Thymus (tissue), 11 donors: Measurements from ENCODE around the gene AK3. TPM values are rescaled to one million over a fixed set of nuclear protein-coding genes. Genes with fewer than 3 reads are reported as not detected.

Experiments used
- DNase-seq, 9 donors: peaks; one replicate each; pipeline ENCODE4 v3.0.0-alpha.2; 2013; ENCODE audit warnings: low spot score in 9 of 9, low read depth in 6 of 9, missing footprints in 1 of 9
- H3K27ac ChIP-seq, 2 donors: one replicate each; pipeline ENCODE4 v1.5.1; 2013; ENCODE audit warnings: control low read depth in 1 of 2, low read depth in 1 of 2, low read length in 1 of 2, mild to moderate bottlenecking in 1 of 2, moderate library complexity in 1 of 2
- H3K27me3 ChIP-seq, 2 donors: one replicate each; pipeline ENCODE4 v1.5.1; 2013; ENCODE audit warnings: low read length in 1 of 2; ENCODE audit not compliant: control insufficient read depth in 2 of 2, insufficient read depth in 1 of 2
- H3K36me3 ChIP-seq, 2 donors: one replicate each; pipeline ENCODE4 v1.5.1; 2013; ENCODE audit warnings: low read length in 1 of 2, mild to moderate bottlenecking in 1 of 2, moderate library complexity in 1 of 2; ENCODE audit not compliant: control insufficient read depth in 2 of 2, insufficient read depth in 2 of 2
- H3K4me1 ChIP-seq, 2 donors: one replicate each; pipeline ENCODE4 v1.5.1; 2013; ENCODE audit warnings: low read length in 2 of 2; ENCODE audit not compliant: control insufficient read depth in 2 of 2, insufficient read depth in 2 of 2
- H3K4me3 ChIP-seq, 2 donors: one replicate each; pipeline ENCODE4 v1.5.1; 2013; ENCODE audit warnings: low read length in 2 of 2, control low read depth in 1 of 2, mild to moderate bottlenecking in 1 of 2
- H3K9me3 ChIP-seq, 2 donors: one replicate each; pipeline ENCODE4 v1.5.1; 2013; ENCODE audit warnings: low read length in 1 of 2, mild to moderate bottlenecking in 1 of 2; ENCODE audit not compliant: control insufficient read depth in 2 of 2, insufficient read depth in 1 of 2
- WGBS: extraction: QIAGEN DNeasy Blood & Tissue Kit; methylation state at CpG from one replicate; pipeline ENCODE4 v1.1.7; 2013; 5-methylcytosine and 5-hydroxymethylcytosine counted together
- polyA plus RNA-seq: library from polyadenylated mRNA; stranded (reverse); fragments of 200-250 nt; gene quantifications from one replicate; pipeline ENCODE4 v1.2.3, GENCODE V29; 2013
- total RNA-seq: library from RNA; stranded (reverse); fragments of 120-200 nt; gene quantifications from one replicate; pipeline ENCODE4 v1.2.4, GENCODE V29; 2013
- donor health status: healthy.

Gene AK3
- total and polyA plus RNA-seq, 2 donors, result 25.1 to 85.7 TPM

DNA sequence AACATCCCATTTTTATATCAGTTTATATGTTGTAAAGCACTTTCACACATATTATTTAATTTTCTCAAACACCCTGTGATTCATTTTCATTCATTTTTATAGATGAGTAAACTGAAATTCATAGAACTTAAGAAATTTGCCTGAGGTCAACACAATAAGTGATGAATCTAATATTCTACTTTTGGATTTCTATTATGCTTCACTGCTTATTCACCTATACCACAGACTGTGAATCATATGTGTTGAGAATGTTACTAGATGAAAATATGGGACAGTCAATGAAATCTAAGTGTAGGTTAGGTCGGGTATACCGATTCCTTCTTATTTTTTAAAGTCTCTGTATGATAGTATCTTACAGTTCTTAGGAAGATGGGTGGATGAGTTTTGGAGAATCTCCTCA is 36.9 kb downstream of the AK3 start:
- Histone ChIP-seq H3K27ac (no peak overlapping the region), H3K9me3 (no peaks in the 10 kb centered on the region), H3K4me3 (no peak overlapping the region), H3K4me1 (no peaks in the 10 kb centered on the region), H3K27me3 (no peaks in the 10 kb centered on the region), H3K36me3 (peaks cover 0 to 46% of the 10 kb centered on the region in 2 donors)
- 98% methylated on average over 2 of the region's 2 CpGs for WGBS
- no peak for DNase-seq

DNA sequence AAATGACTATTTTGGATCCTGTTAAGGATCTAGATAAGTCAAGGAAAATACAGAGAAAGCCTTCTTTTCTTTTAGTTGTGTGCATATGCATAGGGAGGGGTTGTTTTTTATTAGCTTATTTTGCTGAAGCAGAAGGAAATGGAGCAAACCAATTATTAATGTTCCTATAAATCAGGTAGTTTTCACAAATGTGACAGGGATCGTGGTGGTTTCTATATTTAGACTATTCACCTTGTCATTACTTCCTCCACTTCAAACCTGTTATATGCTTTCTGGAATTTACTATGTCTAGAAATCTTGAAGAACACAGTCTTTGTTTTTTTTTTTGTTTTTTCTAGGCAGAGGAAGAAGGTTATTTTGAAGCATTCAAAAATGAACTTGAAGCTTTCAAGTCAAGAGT is 39.5 kb downstream of the AK3 start:
- Histone ChIP-seq H3K4me1 (no peaks in the 10 kb centered on the region), H3K27me3 (no peaks in the 10 kb centered on the region), H3K27ac (no peak overlapping the region), H3K36me3 (peaks cover 0 to 56% of the 10 kb centered on the region in 2 donors), H3K9me3 (no peaks in the 10 kb centered on the region), H3K4me3 (no peak overlapping the region)
- DNase-seq, result no peak
- WGBS, result 66% methylated on average over 1 of the region's 1 CpG

DNA sequence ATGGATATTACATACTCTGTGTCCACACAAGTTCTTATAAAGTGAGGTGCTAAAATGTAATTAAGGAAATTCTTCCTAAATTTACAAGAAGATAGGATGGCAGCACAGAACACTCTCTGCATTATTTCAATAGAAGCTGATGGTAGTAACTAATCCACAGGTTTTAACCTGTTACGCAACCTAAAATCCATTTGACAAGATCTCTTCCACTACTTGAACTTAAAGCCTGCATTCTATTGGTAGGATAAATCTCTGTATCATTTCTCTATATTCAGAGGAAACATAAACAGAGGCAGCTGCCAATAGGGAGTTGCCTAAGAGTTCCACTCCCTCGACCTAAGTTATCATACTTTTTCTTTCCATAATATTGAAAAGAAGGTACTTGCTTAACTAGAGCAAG is 40.1 kb downstream of the AK3 start:
- Histone ChIP-seq H3K4me3 (no peak overlapping the region), H3K4me1 (no peaks in the 10 kb centered on the region), H3K27me3 (no peaks in the 10 kb centered on the region), H3K27ac (no peak overlapping the region), H3K36me3 (peaks cover 0 to 50% of the 10 kb centered on the region in 2 donors), H3K9me3 (no peaks in the 10 kb centered on the region)
- no peak for DNase-seq
- 97% methylated on average over 2 of the region's 2 CpGs for WGBS

DNA sequence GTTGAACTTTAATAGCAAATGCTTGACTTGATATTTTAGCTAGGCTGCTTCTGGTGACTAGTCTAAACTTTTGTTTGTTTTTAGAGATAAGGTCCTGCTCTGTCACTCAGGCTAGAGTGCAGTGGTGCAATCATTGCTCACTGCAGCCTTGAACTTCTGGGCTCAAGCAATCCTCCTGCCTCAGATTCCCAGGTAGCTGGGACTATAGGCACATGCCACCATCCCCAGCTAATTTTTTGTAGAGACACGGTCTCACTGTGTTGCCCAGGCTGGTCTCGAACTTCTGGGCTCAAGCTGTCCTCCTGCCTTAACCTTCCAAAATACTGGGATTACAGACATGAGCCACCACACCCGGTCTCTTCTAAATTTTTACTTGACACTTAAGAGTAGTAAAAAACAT is 40.9 kb downstream of the AK3 start:
- Histone ChIP-seq H3K9me3 (no peaks in the 10 kb centered on the region), H3K27ac (no peak overlapping the region), H3K36me3 (peaks cover 4 to 47% of the 10 kb centered on the region in 2 donors), H3K4me3 (no peak overlapping the region), H3K27me3 (no peaks in the 10 kb centered on the region), H3K4me1 (no peaks in the 10 kb centered on the region)
- no peak for DNase-seq
- WGBS, result 96% methylated on average over 3 of the region's 3 CpGs

DNA sequence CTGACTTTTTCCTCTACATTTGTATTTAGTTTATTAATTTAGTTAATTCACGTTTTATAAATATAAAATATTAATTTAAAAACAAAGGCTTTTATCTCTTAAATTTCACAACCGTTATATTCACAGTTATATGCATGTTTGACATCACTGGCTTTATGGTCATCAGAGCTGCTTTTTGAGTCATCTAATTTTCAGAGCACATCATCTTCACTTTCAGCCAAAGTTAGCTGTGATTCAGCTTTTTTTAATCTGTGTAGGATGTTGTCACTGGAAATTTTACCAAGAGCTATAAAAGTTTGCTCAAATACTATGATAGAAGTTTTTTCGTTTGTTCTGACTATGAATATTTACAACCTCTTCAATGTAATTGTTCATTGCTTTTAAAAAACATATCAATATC is 49.2 kb downstream of the AK3 start:
- Histone ChIP-seq H3K9me3 (no peaks in the 10 kb centered on the region), H3K27me3 (no peaks in the 10 kb centered on the region), H3K27ac (no peak overlapping the region), H3K4me3 (no peak overlapping the region), H3K36me3 (peaks cover 22 to 32% of the 10 kb centered on the region in 2 donors), H3K4me1 (no peaks in the 10 kb centered on the region)
- no peak for DNase-seq
- 97% methylated on average over 3 of the region's 3 CpGs for WGBS

DNA sequence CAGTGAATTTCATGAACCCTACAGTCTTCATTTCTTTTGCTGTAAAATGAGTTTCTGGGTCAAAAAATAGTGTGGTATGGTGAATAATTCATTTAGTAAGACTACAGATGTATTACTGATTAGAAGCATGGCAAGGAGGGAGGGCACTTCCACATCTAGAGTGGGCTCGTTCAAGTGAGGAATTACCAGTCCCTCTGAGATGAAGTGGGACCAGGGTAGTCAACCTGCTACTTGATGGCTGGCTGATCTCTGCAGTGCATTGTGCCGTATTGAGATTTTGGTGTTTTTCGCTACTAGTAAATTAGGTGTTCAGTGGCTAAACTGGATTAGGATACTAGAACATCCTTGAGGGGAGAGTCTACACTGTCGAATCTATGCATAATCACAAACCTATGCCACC is 50.9 kb downstream of the AK3 start:
- no peaks in the 10 kb centered on the region for H3K27me3 ChIP-seq
- WGBS, result 96% methylated on average over 4 of the region's 4 CpGs
- DNase-seq, result no peak
- no peak overlapping the region for H3K4me3 ChIP-seq
- peaks cover 23 to 39% of the 10 kb centered on the region in 2 donors for H3K36me3 ChIP-seq
- no peak overlapping the region for H3K27ac ChIP-seq
- H3K9me3 ChIP-seq, result no peaks in the 10 kb centered on the region
- H3K4me1 ChIP-seq, result no peaks in the 10 kb centered on the region

DNA sequence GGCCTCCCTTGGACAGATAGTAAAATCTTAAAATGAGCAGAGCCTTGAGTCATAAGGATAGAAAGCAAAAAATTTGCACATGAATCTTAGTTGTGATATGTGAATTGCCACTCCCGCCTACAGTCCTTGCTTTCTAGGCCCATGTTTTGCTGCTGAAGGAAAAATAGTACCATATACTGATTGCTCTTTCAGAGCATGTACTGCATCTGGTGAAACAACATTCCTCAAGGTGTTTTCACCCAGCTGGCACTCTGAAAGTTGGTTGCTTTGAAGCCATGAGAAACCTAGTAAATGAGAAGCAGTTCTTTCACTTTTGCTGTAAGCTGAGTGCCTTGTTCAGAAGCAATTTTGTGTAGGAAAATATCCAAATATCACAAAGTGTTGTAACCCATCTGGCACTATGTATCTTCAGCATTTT is 51.3 kb downstream of the AK3 start:
- DNase-seq, result peak in 3 of 9 donors; percentile 11 to 54 (median 18)
- Histone ChIP-seq H3K27ac (peak overlapping the region in 1 of 2 donors; percentile 5), H3K4me3 (no peak overlapping the region), H3K4me1 (no peaks in the 10 kb centered on the region), H3K36me3 (peaks cover 27 to 41% of the 10 kb centered on the region in 2 donors), H3K27me3 (no peaks in the 10 kb centered on the region), H3K9me3 (no peaks in the 10 kb centered on the region)
- 94% methylated on average over 1 of the region's 1 CpG for WGBS

DNA sequence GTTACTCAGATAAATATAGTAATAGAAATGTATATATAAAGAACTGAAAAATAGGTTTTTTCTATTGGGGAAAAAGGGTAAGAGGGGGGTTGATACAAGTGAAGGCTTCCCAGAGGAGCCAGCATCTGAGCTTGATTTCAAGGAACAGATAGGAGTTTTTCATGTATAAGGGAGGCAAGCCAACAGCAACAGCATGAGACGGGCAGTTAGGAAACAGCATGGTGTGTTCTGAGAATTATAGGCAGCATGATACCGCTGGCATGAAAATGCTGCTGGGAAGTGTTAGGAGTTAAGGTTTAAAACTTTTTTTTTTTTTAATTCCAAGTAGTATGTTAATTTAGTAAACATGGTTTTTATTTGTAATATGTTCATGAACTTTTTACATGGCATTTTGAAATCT is 52.0 kb downstream of the AK3 start:
- H3K27me3 ChIP-seq, result no peaks in the 10 kb centered on the region
- no peak overlapping the region for H3K4me3 ChIP-seq
- H3K9me3 ChIP-seq, result no peaks in the 10 kb centered on the region
- no peak overlapping the region for H3K27ac ChIP-seq
- WGBS, result 77% methylated on average over 2 of the region's 2 CpGs
- peaks cover 26 to 35% of the 10 kb centered on the region in 2 donors for H3K36me3 ChIP-seq
- H3K4me1 ChIP-seq, result no peaks in the 10 kb centered on the region
- no peak for DNase-seq

DNA sequence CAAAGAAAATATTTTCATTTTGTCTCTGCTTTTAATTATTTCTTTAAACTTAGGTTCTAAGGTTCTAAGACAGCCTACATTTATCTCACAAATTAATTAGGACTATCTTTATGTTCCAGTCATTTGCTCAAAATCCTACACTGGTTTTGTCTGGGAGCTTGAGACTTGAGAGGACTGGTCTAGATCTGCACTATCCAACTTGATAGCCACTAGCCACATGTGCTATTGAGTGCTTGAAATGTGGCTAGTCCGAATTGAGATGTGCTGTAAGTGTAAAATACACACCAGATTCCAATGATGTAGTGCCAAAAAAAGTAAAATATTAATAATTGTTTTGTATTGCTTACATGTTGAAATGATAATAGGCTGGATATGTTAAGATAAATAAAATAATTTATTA is 54.4 kb downstream of the AK3 start:
- H3K4me1 ChIP-seq, result no peaks in the 10 kb centered on the region
- H3K4me3 ChIP-seq, result no peak overlapping the region
- H3K36me3 ChIP-seq, result peaks cover 23 to 30% of the 10 kb centered on the region in 2 donors
- H3K27ac ChIP-seq, result no peak overlapping the region
- WGBS, result 97% methylated on average over 1 of the region's 1 CpG
- H3K27me3 ChIP-seq, result no peaks in the 10 kb centered on the region
- H3K9me3 ChIP-seq, result no peaks in the 10 kb centered on the region
- no peak for DNase-seq

DNA sequence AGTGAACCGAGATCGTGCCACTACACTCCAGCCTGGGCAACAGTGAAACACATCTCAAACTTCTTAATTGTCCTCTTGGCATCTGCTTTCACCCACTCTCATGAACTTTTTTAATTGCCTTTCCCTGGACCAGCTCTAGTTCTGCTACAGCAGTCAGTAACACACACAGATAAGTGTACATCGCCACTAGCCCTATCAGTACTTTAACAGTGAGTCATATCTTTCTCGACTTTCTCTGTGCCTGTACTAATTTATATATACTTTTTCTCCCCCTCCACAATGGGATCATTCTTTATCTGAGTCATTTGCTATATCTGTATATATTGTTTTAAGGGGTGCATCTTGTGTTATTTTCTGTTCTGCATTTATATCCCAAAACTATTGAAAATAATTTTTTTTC is 54.9 kb downstream of the AK3 start:
- WGBS, result 98% methylated on average over 4 of the region's 4 CpGs
- Histone ChIP-seq H3K27ac (no peak overlapping the region), H3K36me3 (peaks cover 19 to 26% of the 10 kb centered on the region in 2 donors)

More for the DNA sequence above, 54.9 kb downstream of the AK3 start:
- DNase-seq, result no peak
- H3K27me3 ChIP-seq, result no peaks in the 10 kb centered on the region
- no peak overlapping the region for H3K4me3 ChIP-seq
- no peaks in the 10 kb centered on the region for H3K4me1 ChIP-seq
- no peaks in the 10 kb centered on the region for H3K9me3 ChIP-seq
